Tibial nerve (tissue), 3 donors: ENCODE measurements around the gene STAC3.

Experiments
- CTCF ChIP-seq, 5 experiments: fragments of 200-600 bp in 3 of 5; fragments of 450-650 bp in 2 of 5; sonication (generic) in 3 of 5; IDR thresholded peaks; one replicate each; pipeline ENCODE4 v1.5.1; 2016 to 2019; ENCODE audit warnings: antibody characterized with exemption in 5 of 5, mild to moderate bottlenecking in 3 of 5, moderate library complexity in 2 of 5
- POLR2A ChIP-seq, 2 donors: fragments of 450-650 bp; IDR thresholded peaks; one replicate each; pipeline ENCODE4 v1.6.1; 2017; ENCODE audit warnings: antibody characterized with exemption in 2 of 2, mild to moderate bottlenecking in 2 of 2, moderate library complexity in 2 of 2

GRCh38 chr12:57199191-57199590 lies 51.8 kb downstream of the STAC3 start:
- no peak for TF ChIP-seq POLR2A (IDR thresholded peaks at IDR 0.05)
- no peak for TF ChIP-seq CTCF (IDR thresholded peaks at IDR 0.05)
